Esophagus muscularis mucosa (tissue), 4 donors: Measurements from ENCODE around the gene LRP1. TPM values are rescaled to one million over a fixed set of nuclear protein-coding genes. Genes with fewer than 3 reads are reported as not detected.

Experiments
- DNase-seq: peaks from one replicate; pipeline ENCODE4 v3.0.0-alpha.2; 2017; ENCODE audit errors: extremely low spot score
- H3K27ac ChIP-seq, 4 donors: fragments of 200-600 bp; sonication (generic); replicated peaks in 1 of 4; 1 replicate in 3 of 4; 2 replicates in 1 of 4; pipeline ENCODE4 v1.5.1; 2016 to 2019; ENCODE audit warnings: mild to moderate bottlenecking in 1 of 4
- H3K27me3 ChIP-seq, 4 donors: fragments of 200-600 bp; sonication (generic); one replicate each; pipeline versions ENCODE4 v1.5.1 to v1.6.0; 2016 to 2019
- H3K36me3 ChIP-seq, 4 donors: fragments of 200-600 bp; sonication (generic); one replicate each; pipeline ENCODE4 v1.5.1; 2016 to 2019
- H3K4me1 ChIP-seq, 4 donors: fragments of 200-600 bp; sonication (generic); one replicate each; pipeline ENCODE4 v1.5.1; 2016 to 2019
- H3K4me3 ChIP-seq, 4 donors: fragments of 200-600 bp; sonication (generic); 1 replicate in 2 of 4; 2 replicates in 2 of 4; pipeline ENCODE4 v1.5.1; 2016 to 2019; ENCODE audit warnings: mild to moderate bottlenecking in 4 of 4, moderate library complexity in 1 of 4
- H3K9me3 ChIP-seq, 4 donors: fragments of 200-600 bp; sonication (generic); 1 replicate in 3 of 4; 2 replicates in 1 of 4; pipeline ENCODE4 v1.5.1; 2016 to 2019
- EP300 ChIP-seq: sonication (generic); formaldehyde crosslinking; IDR thresholded peaks from one replicate; pipeline ENCODE4 v1.6.1; 2017; ENCODE audit warnings: antibody characterized with exemption
- POLR2A ChIP-seq: fragments of 450-650 bp; IDR thresholded peaks from one replicate; pipeline ENCODE4 v1.6.1; 2017; ENCODE audit warnings: antibody characterized with exemption, moderate library complexity, mild to moderate bottlenecking, low read depth
- POLR2AphosphoS5 ChIP-seq, 2 donors: sonication (generic); formaldehyde crosslinking; IDR thresholded peaks; one replicate each; pipeline ENCODE4 v1.6.1; 2017; ENCODE audit warnings: antibody characterized with exemption in 2 of 2
- WGBS: methylation state at CpG from one replicate; pipeline ENCODE4 v1.1.5; 2018; 5-methylcytosine and 5-hydroxymethylcytosine counted together
- intact Hi-C: fragments of 100-400 bp; cut with DNase I; formaldehyde crosslinking; loops from one replicate; pipeline ENCODE4 v1.15.1; 2023
- total RNA-seq, 4 donors: library from RNA; depleted of rRNA; stranded (reverse); fragments of >200 nt; gene quantifications; one replicate each; pipeline versions ENCODE4 v1.1.0 to v1.2.1, GENCODE V29; 2016
- TF ChIP-seq, protein P1 (sequence below), 3 experiments: fragments of 200-600 bp in 2 of 3; fragments of 450-650 bp in 1 of 3; sonication (generic) in 2 of 3; IDR thresholded peaks; one replicate each; pipeline ENCODE4 v1.5.1; 2017 to 2019; ENCODE audit warnings: antibody characterized with exemption in 3 of 3, mild to moderate bottlenecking in 2 of 3, moderate library complexity in 1 of 3

LRP1 gene
- total RNA-seq, 4 donors from 2014 or later: 203 to 338 (median 250) TPM

GRCh38 chr12:57231276-57232021 is 103.2 kb downstream of the LRP1 start:
- TF ChIP-seq, protein P1, sequence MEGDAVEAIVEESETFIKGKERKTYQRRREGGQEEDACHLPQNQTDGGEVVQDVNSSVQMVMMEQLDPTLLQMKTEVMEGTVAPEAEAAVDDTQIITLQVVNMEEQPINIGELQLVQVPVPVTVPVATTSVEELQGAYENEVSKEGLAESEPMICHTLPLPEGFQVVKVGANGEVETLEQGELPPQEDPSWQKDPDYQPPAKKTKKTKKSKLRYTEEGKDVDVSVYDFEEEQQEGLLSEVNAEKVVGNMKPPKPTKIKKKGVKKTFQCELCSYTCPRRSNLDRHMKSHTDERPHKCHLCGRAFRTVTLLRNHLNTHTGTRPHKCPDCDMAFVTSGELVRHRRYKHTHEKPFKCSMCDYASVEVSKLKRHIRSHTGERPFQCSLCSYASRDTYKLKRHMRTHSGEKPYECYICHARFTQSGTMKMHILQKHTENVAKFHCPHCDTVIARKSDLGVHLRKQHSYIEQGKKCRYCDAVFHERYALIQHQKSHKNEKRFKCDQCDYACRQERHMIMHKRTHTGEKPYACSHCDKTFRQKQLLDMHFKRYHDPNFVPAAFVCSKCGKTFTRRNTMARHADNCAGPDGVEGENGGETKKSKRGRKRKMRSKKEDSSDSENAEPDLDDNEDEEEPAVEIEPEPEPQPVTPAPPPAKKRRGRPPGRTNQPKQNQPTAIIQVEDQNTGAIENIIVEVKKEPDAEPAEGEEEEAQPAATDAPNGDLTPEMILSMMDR (IDR thresholded peaks at IDR 0.05): no peak
- no peak for TF ChIP-seq POLR2A
- TF ChIP-seq EP300: no peak
- no peak for TF ChIP-seq POLR2AphosphoS5 (IDR thresholded peaks at IDR 0.05)
- Histone ChIP-seq H3K9me3 (no peaks in the 10 kb centered on the region), H3K4me3 (no peak overlapping the region), H3K27ac (no peak overlapping the region), H3K27me3 (peaks cover 0 to 36% (median 9%) of the 10 kb centered on the region in 4 donors), H3K36me3 (peaks cover 30 to 43% (median 39%) of the 10 kb centered on the region in 4 donors), H3K4me1 (peaks cover 21 to 37% (median 32%) of the 10 kb centered on the region in 4 donors)
- DNase-seq: no peak
- 92% methylated on average over 10 of the region's 13 CpGs for WGBS
- intact Hi-C loops: no loop called here

- Histone ChIP-seq H3K4me1 (peaks cover 19 to 38% (median 28%) of the 10 kb centered on the region in 4 donors), H3K4me3 (no peak overlapping the region), H3K27me3 (peaks cover 0 to 36% (median 6%) of the 10 kb centered on the region in 4 donors), H3K9me3 (no peaks in the 10 kb centered on the region), H3K36me3 (peaks cover 30 to 43% (median 39%) of the 10 kb centered on the region in 4 donors), H3K27ac (no peak overlapping the region)
- intact Hi-C loops: no loop called here
- no peak for TF ChIP-seq EP300
- no peak for TF ChIP-seq POLR2A
- TF ChIP-seq POLR2AphosphoS5 (IDR thresholded peaks at IDR 0.05): no peak
- TF ChIP-seq, protein P1 (IDR thresholded peaks at IDR 0.05): no peak
- 85% methylated on average over 16 of the region's 19 CpGs for WGBS
- DNase-seq: no peak
Measured at GRCh38 chr12:57232156-57232756, 104.0 kb downstream of the LRP1 start.

DNA sequence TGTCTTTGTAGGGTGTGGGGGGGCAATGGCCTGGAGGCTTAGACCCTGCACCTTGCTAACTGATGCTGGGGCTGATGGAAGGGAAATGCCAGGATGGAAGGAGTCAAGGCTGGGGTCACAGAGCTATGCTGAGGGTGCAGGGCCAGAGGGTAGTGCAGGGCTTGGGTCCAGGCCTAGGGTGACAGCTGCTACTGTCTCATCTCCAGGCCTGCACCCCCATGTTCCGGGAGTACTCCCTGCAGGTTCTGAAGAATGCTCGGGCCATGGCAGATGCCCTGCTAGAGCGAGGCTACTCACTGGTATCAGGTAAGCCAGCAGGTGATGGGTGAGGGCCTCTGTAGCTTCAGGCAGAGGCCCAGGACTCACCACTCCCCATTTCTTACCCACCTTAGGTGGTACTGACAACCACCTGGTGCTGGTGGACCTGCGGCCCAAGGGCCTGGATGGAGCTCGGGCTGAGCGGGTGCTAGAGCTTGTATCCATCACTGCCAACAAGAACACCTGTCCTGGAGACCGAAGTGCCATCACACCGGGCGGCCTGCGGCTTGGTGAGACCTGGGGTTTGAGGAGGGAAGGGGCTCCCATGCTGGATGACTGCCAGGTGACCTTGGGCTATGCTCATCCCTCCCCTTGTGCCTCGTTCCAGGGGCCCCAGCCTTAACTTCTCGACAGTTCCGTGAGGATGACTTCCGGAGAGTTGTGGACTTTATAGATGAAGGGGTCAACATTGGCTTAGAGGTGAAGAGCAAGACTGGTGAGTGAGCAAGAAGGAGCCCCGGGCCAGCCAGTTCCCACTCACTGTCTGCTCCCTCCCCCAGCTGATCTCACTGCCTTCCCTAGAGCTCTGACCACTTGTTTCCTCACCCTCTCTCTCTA is 105.3 kb downstream of the LRP1 start:
- intact Hi-C loops: no loop called here
- no peak for DNase-seq
- Histone ChIP-seq H3K27ac (no peak overlapping the region), H3K27me3 (peaks cover 5 to 43% (median 13%) of the 10 kb centered on the region in 4 donors), H3K4me3 (no peak overlapping the region), H3K4me1 (peaks cover 27 to 49% (median 39%) of the 10 kb centered on the region in 4 donors), H3K36me3 (peaks cover 30 to 43% (median 39%) of the 10 kb centered on the region in 4 donors), H3K9me3 (no peaks in the 10 kb centered on the region)
- WGBS: 100% methylated on average over 11 of the region's 15 CpGs
- TF ChIP-seq, protein P1 (IDR thresholded peaks at IDR 0.05): no peak

DNA sequence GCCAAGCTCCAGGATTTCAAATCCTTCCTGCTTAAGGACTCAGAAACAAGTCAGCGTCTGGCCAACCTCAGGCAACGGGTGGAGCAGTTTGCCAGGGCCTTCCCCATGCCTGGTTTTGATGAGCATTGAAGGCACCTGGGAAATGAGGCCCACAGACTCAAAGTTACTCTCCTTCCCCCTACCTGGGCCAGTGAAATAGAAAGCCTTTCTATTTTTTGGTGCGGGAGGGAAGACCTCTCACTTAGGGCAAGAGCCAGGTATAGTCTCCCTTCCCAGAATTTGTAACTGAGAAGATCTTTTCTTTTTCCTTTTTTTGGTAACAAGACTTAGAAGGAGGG is 105.9 kb downstream of the LRP1 start:
- intact Hi-C loops: no loop called here
- Histone ChIP-seq H3K27me3 (peaks cover 5 to 50% (median 13%) of the 10 kb centered on the region in 4 donors), H3K4me1 (peaks cover 28 to 51% (median 42%) of the 10 kb centered on the region in 4 donors), H3K27ac (no peak overlapping the region), H3K36me3 (peaks cover 30 to 43% (median 39%) of the 10 kb centered on the region in 4 donors), H3K4me3 (no peak overlapping the region), H3K9me3 (no peaks in the 10 kb centered on the region)
- WGBS: 90% methylated on average over 3 of the region's 3 CpGs
- DNase-seq: no peak
- TF ChIP-seq, protein P1 (IDR thresholded peaks at IDR 0.05): no peak
- no peak for TF ChIP-seq EP300
